Measurements from ENCODE around the gene DIAPH3.
"Not testable (repeated sequence)": the region's sequence is repeated elsewhere in the genome, so short reads cannot be mapped to it uniquely, and the experiment has no call there.

Gene DIAPH3, protein sequence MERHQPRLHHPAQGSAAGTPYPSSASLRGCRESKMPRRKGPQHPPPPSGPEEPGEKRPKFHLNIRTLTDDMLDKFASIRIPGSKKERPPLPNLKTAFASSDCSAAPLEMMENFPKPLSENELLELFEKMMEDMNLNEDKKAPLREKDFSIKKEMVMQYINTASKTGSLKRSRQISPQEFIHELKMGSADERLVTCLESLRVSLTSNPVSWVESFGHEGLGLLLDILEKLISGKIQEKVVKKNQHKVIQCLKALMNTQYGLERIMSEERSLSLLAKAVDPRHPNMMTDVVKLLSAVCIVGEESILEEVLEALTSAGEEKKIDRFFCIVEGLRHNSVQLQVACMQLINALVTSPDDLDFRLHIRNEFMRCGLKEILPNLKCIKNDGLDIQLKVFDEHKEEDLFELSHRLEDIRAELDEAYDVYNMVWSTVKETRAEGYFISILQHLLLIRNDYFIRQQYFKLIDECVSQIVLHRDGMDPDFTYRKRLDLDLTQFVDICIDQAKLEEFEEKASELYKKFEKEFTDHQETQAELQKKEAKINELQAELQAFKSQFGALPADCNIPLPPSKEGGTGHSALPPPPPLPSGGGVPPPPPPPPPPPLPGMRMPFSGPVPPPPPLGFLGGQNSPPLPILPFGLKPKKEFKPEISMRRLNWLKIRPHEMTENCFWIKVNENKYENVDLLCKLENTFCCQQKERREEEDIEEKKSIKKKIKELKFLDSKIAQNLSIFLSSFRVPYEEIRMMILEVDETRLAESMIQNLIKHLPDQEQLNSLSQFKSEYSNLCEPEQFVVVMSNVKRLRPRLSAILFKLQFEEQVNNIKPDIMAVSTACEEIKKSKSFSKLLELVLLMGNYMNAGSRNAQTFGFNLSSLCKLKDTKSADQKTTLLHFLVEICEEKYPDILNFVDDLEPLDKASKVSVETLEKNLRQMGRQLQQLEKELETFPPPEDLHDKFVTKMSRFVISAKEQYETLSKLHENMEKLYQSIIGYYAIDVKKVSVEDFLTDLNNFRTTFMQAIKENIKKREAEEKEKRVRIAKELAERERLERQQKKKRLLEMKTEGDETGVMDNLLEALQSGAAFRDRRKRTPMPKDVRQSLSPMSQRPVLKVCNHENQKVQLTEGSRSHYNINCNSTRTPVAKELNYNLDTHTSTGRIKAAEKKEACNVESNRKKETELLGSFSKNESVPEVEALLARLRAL

DNA sequence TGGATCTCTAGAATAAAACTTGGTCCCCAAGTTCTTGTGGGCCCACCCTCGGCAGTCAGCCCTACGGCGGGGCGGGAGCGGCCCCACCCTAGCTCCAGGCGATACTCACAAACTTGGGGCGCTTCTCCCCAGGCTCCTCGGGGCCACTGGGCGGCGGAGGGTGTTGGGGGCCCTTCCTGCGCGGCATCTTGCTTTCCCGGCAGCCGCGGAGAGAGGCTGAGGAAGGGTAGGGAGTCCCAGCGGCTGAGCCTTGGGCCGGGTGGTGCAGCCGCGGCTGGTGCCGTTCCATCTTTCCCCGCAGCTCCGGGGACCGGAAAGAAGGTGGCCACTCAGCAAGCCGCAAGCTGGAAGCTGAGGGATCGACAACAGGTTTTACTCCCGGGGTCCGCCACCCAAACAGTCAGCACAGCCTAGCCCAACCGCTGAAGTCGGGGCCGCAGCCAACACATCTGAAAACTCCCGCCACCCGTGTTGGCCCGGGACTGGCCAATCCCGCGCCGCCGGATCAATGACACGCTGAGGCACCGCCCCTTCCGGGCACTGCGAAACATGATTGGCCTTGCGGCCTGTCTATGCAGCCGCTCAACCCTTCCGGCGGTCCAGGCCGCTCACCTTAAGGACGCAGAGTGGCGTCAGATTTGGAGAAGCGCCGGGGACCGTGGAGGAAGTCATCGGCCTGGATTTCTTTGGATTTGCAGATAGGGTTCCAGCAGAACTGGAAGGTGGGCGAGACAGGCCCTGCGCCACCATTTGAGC, at the start of gene DIAPH3:
TSS of gene DIAPH3 (minus strand) at position 451 of the 756 bp plus-strand sequence. CDS start at position 289, 162 bp downstream.
- peak; percentile 90 to 93 for DNase-seq

DNA sequence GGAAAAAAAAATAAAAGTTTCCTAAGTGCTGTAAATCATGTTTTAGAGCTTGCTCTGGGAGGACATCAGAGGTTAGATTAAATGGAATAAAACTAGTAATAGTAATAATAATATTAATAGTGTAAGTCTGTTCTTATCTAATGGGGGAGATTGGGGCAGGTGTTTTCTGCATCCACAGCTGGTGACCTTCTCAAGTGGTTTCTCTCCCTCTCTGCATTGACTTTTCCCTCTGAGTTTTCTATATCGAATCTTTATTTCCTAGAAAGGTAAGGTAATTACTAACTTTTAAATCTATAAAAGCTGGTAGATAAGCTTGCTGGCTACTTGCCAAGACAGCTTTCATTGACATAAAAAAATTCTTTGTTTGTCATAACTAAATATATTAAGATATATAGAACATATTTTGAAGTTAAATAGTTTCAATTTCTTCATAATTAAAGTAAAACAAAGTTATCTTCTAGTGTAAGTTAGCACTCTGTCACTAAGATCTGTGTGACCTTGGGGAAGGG, 49.6 kb upstream of the DIAPH3 start:
- no peak for DNase-seq

DNA sequence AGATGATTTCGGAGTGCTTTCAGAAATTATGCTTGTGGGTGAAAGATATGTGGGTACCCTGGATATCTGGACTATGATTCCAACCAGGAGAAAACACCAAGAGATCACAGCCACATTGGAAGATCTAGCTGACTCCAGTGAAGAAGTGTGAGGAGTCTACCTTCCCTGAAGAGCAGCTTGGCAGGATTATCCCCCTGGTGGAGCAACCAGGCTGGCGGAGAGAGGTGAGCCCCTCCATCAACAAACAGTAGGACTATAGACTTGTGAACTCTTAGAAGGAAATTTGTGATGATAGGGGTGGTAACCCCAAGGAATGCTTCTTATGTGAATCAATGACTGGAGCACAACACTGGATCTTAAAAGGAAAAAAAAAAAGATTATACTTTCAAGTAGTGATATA, 47.8 kb upstream of the DIAPH3 start:
- DNase-seq: no peak

DNA sequence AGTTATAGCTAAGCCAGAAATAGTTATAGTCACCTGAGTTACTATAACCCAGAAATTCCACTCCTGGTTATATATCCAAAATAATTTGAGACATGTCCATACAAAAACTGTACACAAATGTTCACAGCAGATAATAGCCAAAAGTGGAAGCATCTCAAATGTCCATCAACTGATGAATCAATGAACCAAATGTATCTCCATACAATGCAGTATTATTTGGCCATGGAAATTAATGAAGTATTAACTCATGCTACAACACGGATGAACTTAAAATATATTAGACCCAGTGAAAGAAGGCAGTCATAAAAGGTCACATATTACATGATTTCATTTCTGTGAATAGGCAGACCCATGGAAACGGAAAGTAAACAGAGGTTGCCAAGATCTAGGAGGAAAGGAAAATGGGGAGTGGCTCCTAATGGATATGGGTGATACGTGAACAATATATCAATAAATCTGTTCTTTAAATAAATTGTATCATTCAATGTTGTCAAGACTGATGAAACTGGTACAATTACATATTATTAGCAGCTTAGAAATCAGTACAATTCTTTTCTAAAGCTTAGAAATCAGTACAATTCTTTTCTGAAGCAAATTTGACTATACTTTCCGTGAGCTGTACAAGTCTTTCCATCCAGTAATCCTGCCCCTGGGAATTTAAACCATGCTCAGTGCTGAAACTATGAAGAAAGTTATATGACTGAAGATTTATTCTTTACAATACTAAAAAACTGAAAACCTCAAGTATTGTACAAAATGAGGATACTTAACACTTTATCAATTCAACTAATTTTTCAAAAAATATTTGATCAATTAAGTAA, 47.0 kb upstream of the DIAPH3 start:
- DNase-seq: no peak

DNA sequence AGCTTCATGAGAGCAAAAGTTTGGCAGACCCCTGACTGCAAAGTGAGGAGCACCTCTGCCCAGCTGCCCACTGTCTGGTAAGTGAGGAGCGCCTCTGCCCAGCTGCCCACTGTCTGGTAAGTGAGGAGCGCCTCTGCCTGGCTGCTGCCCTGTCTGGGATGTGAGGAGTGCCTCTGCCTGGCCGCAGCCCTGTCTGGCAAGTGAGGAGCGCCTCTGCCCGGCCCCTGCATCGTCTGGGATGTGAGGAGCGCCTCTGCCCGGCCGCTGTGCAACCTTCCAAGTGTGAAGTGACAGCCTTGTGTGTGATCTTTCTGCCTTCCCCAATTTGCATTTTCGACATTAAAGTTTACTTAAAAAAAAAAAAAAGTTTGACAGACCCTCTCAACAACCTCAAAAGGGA, 41.8 kb upstream of the DIAPH3 start:
- not testable (repeated sequence) for DNase-seq

DNA sequence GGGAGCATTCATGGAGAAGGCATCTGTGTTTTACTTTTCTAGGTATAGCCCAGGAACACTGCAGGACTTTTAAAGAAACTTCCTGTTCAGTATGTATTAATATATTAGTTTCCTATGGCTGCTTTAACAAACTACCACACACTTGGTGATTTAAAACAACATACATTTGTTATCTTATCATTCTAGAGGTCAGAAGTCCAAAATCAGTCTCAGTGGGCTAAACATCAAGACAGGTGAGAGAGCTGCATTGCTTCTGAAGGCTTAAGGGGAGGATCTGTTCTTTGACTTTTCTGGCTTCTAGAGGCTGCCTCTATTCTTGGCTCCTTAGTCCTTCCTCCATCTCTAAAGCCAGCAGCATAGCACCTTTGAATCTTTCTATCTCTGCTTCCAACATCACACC, 37.6 kb upstream of the DIAPH3 start:
- no peak for DNase-seq

DNA sequence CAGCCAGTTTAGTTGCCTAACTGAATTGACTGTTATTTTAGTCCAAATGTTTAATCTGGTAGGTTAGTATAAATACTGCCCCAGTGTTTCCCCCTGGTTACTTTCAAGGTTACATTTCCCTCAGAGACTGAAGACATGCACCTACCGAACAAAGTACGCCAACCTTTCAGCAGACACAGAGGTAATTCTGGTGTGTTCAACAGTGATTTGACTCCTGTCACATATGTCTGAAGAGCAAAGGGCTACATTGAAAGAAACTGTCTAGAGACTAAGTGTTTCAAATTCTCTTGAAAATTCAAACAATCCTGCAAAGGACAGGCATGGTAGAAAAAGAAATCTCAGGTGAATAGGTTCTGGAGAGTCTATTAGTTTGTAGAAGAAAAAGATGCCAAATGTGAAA, 32.2 kb upstream of the DIAPH3 start:
- not testable (repeated sequence) for DNase-seq

DNA sequence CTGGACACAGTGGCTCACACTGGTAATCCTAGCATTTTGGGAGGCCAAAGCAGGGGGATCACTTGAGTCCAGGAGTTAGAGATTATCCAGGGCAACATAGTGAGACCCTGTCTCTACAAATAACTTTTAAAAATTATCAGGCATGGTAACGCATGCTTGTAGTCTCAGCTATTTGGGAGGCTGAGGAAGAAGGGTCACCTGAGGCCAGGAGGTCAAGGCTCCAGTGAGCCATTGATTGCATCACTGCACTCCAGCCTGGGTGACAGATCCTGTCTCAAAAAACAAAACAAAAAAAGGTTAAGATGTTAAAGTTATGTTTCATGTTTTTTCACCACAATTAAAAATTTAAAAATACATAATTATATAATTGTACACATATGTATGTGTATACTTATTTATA, 19.2 kb upstream of the DIAPH3 start:
- DNase-seq: no peak

DNA sequence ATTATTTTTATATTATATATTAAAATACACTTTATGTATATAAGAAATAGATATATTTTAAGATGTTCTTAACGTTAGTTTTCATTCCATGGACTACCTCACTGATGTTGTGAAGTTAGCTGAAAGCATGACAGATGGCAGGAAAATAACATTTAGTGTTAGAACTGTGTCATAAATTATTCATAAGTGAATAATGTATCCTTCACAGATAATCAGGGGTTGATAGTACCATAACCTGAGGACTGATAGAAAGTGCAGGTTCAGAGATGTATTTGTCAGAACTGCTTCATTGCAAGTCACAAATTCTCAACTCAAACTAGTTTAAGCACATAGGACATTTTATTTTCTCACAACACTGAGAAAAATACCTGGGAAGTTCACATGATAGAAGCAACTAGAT, 14.6 kb upstream of the DIAPH3 start:
- DNase-seq: no peak

DNA sequence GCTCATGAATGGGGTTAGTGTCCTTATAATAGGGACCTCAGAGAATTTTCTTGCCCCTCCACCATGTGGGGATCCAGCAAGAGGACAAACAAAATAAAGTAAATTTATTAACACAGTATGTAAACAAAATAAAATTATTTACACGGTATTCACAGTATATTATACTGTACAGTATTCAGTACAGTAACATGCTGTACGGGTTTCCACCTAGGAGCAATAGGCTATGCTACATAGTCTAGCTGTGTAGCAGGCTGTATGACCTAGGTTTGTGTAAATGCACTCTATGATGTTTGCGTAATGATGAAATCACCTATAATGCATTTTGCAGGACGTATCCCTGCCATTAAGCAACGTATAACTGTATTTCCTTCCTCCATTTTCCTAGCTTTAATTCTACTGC, 11.8 kb upstream of the DIAPH3 start:
- DNase-seq: no peak

DNA sequence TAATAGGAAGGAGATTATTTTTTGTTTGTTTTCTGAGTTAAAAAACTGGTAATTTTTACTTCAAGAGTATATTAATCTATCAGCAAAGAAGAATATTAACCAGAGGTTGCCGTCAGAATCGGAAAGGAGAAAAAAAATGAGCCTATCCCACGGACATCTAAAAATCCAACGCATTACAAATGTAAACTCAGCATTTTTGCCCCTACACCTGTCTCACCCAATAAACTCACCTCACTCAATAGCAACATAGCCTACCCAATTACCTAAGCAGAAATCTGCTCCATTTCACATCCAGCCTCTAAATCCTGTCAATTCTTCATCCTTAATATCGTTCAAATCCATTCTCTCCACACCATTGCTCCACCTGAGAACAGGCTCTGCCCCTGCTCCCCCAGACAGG, 10.4 kb upstream of the DIAPH3 start:
- DNase-seq: no peak

DNA sequence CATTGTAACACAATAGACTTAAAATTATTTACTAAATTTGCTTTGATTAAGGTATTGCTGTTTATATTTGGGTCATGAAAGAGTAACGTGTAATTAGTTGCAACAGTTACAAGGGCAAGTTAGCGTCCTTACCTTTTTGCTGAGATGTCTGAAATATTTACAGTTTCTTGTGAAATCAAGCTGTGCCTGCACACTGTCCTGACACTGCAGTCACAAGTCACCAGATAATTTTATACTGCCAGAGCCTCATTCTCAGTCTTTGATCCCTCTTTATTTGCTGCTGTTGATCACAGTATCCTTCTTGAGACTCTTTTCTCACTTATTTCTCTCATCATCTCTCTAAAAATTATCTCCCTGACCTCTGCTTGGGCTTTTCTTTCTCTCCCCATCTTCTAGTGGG, 8.4 kb upstream of the DIAPH3 start:
- DNase-seq: no peak

DNA sequence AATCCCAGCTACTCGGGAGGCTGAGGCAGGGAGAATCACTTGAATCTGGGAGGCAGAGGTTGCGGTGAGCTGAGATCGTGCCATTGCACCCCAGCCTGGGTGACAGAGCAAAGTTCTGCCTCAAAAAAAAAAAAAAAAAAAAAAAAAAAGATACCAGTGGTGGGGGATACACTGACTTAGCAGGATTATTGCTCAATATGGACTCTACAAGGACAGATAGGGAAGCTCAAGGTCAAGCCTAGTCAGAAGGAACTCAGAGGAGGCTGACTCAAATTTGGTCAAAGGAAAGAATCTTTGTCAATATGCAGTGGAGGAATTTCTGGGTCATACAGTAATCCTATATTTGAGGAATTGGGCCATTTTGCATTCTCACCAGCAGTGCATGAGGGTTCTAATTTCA, 6.7 kb upstream of the DIAPH3 start:
- no peak for DNase-seq

DNA sequence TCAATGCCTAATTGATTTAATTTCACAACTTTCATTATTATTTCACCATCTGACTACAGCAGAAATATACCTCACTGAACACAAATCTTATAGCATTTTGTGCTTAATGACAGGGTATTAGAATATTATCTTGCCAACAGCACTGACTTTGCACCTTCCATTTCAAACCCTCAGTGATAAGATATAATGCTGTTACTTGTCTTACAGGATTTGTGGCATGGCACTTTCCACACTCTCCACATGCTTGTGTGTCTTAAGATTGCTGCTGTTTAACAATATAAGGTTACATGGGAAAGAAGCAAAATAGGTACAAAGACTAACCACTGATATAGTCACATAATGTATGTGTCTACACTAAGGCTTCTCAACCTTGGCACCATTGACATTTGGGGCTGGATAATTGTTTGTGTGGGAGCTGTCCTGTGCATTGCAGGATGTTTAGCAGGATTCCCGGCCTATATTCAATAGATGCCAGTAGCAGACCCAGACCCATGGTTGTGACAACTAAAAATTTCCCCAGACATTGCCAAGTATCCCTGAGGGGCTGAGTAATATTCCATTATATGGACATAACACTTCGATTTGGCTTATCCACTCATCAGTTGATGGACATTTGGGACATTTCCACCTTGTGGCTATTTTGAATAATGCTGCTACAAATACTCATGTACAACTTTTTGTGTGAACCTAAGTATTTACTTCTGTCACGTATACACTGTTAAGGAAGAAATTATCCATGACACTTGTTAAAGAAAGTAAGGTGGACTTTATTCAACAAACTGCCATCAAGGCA, 5.7 kb upstream of the DIAPH3 start:
- no peak for DNase-seq

DNA sequence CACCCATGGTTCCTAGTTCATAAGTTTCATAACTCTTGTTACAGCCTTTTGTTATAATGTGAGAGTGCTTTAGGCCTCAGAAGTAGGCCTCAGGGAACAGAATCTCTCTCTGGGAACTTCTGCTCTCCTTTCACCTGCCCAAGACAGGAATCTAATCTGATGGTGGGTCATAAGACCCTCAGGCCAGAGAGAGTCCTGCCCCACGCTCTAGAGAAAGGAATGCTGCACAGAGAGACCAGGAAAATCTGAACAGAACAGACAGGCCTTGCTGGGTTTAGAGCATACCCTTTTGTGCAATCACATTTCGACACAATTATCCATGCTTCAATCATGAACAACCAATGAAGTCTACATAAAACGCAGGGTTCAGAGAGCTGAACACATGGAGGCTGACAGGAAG, 3.4 kb upstream of the DIAPH3 start:
- no peak for DNase-seq

DNA sequence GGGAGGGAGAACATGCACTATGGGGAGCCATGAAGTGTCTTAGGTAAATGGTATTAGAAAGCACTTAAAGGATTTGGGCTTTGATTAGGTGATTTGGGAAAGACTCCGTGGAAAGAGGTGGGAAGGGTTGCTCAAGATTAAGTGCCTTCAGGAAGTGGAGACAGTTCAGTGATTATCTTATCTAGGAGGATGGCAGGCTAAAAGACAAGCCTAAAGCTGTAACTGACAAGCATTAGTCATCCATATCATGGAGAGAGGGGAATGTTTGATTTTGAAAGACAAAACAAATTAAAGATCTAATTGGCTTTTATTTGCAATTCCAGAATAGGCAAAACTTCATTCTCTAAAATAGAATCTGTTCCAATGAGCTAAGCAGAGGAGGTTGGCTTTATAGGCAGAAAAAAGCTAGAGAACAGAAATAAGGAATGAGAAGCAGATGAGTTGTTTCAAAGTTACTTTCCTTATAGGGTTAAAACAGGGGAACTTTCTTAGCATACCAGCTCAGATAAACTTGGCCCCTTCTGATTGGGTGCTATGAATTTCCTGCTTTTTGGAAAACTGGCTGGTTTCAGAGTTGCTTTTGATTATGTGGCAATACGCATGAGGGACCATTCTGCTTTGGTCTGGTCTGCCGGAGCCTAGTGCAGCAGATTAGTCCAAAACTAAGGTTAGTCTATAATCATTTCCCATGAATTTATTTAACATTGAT, 1.8 kb upstream of the DIAPH3 start:
- DNase-seq: no peak

DNA sequence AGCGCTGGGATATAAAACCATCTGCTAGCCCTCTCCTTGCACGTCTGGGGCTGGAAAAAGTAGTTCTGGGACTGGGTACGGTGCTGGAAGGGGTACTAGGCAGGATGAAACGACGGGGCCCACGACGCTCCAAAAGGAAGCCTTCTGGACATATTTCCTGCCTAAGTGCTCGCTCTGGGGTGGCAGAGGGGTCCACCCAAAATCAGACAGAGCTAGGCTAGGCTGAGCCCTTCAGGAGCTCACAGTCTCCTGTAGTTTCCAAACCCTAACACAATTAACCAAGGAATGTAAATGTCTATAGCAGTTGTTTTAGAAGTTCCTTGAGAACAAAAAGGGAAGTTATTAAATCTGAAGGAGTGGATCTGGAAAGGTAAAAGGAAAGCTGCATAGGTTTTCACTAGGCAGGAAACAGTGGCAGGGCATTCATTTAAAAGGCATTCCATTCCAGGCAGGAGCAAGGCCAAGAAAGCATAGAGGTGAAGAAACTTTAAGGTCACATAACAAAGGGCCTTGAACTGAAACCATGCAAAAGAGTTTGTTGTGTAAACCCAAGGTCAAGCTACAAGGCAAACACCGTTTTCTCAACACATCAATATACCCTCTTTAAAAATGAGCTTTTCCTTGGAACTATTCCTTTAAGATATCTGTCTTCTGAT, 634 bp upstream of the DIAPH3 start:
- DNase-seq: no peak

DNA sequence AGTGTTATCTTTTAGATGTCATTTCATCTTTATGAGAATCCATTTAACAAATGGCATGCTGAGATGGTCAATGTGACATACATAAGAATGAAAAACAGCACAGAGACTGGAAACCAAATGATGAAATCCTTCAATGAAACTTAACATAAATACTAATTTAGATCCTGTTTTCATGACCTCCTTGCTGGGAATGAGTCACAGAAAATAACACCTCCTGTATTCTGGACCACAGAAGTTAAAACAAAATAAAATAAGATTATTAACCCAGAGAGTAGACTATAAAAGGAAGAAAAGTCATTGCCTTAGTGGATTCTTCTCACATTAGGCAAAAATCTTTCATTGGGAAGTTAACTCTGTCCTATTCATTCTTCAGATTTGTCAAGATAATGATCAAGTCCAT, 1.6 kb downstream of the DIAPH3 start:
- no peak for DNase-seq

DNA sequence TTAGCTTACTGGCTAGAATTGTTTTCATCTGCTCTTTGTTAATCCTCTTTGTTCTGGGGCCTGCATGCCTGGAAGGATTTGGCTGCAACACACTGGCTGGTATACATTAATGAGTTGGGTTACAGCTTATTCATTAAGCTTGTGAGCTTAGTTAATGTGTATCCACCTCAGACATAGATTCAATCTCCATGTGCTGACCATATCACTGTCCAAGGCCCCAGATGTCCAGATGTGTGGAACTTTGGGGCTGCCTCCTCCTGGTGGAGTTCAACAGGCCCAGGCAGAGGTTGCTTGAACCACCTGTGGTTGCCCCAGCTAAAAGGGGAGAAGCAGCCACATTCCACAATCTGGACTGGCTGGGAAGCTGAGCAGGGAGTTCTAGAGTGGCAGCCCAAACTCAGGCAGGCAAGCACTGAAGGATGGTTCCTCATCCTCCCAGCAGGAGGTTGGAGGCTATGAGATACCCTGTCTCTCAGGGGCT, 5.4 kb downstream of the DIAPH3 start:
- no peak for DNase-seq
